CD4-positive, alpha-beta T cell treated with Interferon alpha-2 for 1 hour (primary cell): ENCODE data around the gene TBC1D16.
A peak's percentile ranks its signal among the peaks of the same experiment; 100 is the strongest.

ENCODE experiments used
- DNase-seq, 2 donors: peaks; one replicate each; pipeline ENCODE4 v3.0.0-alpha.2; 2020 to 2022

TBC1D16 gene

GRCh38 chr17:79923974-79924638 lies 111.6 kb downstream of the TBC1D16 start:
- peak in 1 of 2 donors; percentile 35 for DNase-seq

GRCh38 chr17:79922798-79923197 lies 112.9 kb downstream of the TBC1D16 start:
- DNase-seq: no peak

- DNase-seq: no peak
Observed at GRCh38 chr17:79922116-79922601, 113.5 kb downstream of the TBC1D16 start.

- peak in 1 of 2 donors; percentile 16 for DNase-seq
Observed at GRCh38 chr17:79921411-79922115, 114.1 kb downstream of the TBC1D16 start.

GRCh38 chr17:79920751-79921410 lies 114.8 kb downstream of the TBC1D16 start:
- no peak for DNase-seq

- DNase-seq: no peak
Observed at GRCh38 chr17:79919862-79920720, 115.6 kb downstream of the TBC1D16 start.

- DNase-seq: no peak
Observed at GRCh38 chr17:79919164-79919585, 116.5 kb downstream of the TBC1D16 start.

GRCh38 chr17:79918581-79919163 lies 117.0 kb downstream of the TBC1D16 start:
- DNase-seq: no peak

GRCh38 chr17:79917902-79918484 lies 117.7 kb downstream of the TBC1D16 start:
- no peak for DNase-seq

- DNase-seq: no peak
Observed at GRCh38 chr17:79916991-79917901, 118.4 kb downstream of the TBC1D16 start.

- no peak for DNase-seq
Observed at GRCh38 chr17:79916506-79916905, 119.2 kb downstream of the TBC1D16 start.

GRCh38 chr17:79915850-79916430 lies 119.7 kb downstream of the TBC1D16 start:
- peak; percentile 9 to 33 for DNase-seq

GRCh38 chr17:79914813-79915740 lies 120.6 kb downstream of the TBC1D16 start:
- no peak for DNase-seq

GRCh38 chr17:79913896-79914812 lies 121.5 kb downstream of the TBC1D16 start:
- no peak for DNase-seq

- no peak for DNase-seq
Observed at GRCh38 chr17:79913451-79913850, 122.2 kb downstream of the TBC1D16 start.

GRCh38 chr17:79912552-79913330 lies 122.9 kb downstream of the TBC1D16 start:
- no peak for DNase-seq
